Coronary artery (tissue), 2 donors: ENCODE results near the gene TRIM39.

Source experiments
- DNase-seq: peaks from one replicate; pipeline ENCODE4 v3.0.0-alpha.2; 2017; ENCODE audit warnings: low spot score
- H3K27ac ChIP-seq, 2 donors: fragments of 200-600 bp; sonication (generic); one replicate each; pipeline ENCODE4 v1.5.1; 2016 to 2019
- H3K4me3 ChIP-seq: fragments of 200-600 bp; sonication (generic); 2 replicates; pipeline ENCODE4 v1.5.1; 2016; ENCODE audit warnings: mild to moderate bottlenecking, moderate library complexity
- TF ChIP-seq, protein P1 (sequence below): fragments of 200-600 bp; sonication (generic); IDR thresholded peaks from one replicate; pipeline ENCODE4 v1.5.1; 2019; ENCODE audit warnings: antibody characterized with exemption

The TRIM39 gene

DNA sequence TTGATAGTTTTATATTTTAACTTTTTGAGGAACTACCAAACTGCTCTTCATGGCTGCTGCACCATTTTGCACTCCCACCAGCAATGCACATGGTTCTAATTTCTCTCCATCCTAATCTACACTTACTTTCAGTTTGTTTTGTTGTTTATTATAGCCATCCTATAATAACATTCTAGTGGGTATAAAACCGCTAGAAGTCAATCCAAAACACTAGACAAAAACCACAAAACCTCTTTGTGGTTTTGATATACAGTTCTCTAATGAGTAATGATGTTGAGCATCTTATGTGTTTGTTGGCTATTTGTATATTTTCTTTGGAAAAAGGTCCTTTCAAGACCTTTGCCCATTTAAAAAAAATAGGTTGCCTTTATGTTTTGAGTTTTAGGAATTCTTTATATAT, 23.8 kb downstream of the TRIM39 start:
- Histone ChIP-seq H3K27ac (no peak overlapping the region), H3K4me3 (no peak overlapping the region)
- DNase-seq = no peak
- TF ChIP-seq, protein P1, sequence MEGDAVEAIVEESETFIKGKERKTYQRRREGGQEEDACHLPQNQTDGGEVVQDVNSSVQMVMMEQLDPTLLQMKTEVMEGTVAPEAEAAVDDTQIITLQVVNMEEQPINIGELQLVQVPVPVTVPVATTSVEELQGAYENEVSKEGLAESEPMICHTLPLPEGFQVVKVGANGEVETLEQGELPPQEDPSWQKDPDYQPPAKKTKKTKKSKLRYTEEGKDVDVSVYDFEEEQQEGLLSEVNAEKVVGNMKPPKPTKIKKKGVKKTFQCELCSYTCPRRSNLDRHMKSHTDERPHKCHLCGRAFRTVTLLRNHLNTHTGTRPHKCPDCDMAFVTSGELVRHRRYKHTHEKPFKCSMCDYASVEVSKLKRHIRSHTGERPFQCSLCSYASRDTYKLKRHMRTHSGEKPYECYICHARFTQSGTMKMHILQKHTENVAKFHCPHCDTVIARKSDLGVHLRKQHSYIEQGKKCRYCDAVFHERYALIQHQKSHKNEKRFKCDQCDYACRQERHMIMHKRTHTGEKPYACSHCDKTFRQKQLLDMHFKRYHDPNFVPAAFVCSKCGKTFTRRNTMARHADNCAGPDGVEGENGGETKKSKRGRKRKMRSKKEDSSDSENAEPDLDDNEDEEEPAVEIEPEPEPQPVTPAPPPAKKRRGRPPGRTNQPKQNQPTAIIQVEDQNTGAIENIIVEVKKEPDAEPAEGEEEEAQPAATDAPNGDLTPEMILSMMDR = no peak

DNA sequence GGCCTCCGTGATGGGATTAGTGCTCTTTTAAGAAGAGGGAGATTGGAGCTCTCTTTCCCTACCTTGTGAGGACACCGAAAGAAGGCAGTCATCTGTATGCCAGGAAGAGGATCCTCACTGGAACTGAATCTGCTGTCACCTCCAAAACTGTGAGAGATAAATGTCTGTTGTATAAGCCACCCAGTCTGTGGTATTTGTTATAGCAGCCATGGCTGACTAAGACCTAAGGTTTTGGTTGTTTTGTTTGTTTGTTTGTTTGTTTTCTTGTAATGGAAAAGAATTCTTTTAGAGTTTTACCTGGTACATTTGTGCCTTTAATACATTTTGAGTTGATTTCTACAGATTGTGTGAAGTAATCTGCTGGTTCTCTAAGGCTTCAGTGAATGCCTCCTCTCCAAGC, 25.8 kb downstream of the TRIM39 start:
- TF ChIP-seq, protein P1 = no peak
- no peak for DNase-seq
- Histone ChIP-seq H3K4me3 (no peak overlapping the region), H3K27ac (no peak overlapping the region)

DNA sequence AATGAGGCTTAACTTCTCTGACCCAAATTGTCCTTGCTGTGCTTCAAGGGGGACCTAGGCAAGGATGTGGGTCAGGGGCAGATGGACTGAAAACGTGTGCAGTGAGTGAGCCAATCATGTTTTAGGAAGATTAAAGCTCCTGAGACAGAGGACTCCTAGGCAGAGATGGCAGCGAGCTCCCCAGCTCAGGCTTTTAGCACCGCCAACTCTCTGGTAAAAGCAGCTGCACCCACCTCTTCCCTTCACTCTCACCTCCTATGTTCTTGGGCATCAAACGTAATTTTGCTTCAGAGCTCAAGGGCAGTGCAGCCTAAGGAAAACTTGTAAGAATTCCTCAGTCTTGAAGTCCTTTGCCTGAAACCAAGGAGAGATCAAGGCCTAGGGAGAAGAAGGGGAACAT, 28.6 kb downstream of the TRIM39 start:
- Histone ChIP-seq H3K4me3 (no peak overlapping the region), H3K27ac (no peak overlapping the region)
- DNase-seq = no peak
- TF ChIP-seq, protein P1 = no peak

DNA sequence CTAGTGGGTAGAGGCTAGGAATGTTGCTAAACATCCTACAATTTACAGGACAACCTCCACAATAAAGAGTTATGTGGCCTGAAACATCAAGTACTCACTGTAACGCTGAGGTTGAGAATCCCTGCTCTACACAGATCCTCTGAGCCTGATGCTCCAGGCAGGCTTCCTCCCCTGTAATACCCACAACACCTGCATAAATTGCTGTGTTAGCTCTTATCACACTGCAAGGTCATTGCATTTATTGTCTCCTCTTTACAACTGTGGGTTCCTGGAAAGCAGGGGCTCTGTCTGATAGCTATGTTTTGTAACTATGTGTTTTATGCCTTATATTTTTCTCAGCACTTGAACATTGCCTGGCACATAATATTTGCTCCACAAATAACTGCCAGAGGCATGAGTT, 29.8 kb downstream of the TRIM39 start:
- Histone ChIP-seq H3K4me3 (no peak overlapping the region), H3K27ac (no peak overlapping the region)
- no peak for DNase-seq
- TF ChIP-seq, protein P1 = no peak

DNA sequence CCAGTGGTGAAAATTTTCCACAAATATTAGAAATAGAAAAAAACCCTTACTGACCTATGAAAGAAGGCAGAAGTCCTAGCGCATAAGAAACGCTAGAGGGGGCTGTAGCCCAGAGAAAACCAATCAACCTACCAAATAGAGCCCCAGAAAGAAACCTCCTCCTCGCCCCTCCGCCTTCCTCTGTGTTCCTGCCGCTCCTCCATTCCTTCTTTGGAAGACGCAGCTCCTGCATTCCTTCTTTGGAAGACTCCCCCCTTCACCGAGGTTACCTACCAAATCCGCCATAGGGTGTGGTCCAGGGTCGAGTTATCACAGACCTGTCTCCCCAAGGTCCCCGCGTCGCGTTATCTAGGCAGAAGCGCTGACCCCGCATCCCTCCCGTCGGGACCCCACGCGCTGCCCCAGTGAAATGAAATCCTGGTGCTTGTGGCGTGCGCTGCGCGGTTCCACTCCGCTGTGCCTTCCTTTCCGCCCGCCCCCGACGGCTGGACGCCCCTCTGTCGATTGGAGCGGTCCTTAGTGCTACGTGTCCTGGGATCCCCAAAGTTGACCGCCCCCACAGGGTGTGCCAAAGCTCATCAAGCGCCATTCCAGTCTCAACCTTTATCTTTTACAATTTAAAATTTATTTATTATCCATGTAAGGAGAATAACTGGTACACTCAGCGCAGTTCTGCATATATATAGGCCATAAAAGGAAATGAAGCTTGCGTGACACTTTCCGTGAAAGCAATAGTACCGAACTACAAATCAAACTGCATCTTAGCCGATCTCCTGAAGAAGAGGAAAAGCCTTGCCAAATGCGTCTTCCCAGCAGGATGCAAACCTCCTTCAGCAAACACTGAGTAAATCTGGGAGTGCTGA, 31.2 kb downstream of the TRIM39 start:
- Histone ChIP-seq H3K27ac (no peak overlapping the region), H3K4me3 (peak overlapping the region; percentile 61)
- DNase-seq = no peak
- TF ChIP-seq, protein P1 = no peak

DNA sequence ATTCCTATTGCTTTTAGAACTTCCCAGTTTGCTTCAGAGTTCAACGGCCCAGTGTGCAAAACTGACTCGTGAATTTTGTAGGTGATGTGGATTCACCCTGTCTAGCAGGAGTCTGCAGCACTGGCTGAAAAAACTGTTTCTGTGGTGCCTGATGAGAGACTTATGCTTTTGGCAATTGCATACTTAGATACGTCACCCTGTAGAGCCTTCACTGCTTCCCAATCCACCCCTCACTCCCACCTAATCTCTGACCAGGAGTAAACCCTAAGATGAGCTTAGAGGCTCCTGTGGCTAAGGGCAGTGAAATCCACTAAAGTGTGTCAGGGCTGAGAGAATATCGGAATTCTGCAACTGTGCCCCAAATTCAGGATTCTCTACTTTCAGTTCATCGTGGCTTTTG, 32.5 kb downstream of the TRIM39 start:
- TF ChIP-seq, protein P1 = no peak

DNA sequence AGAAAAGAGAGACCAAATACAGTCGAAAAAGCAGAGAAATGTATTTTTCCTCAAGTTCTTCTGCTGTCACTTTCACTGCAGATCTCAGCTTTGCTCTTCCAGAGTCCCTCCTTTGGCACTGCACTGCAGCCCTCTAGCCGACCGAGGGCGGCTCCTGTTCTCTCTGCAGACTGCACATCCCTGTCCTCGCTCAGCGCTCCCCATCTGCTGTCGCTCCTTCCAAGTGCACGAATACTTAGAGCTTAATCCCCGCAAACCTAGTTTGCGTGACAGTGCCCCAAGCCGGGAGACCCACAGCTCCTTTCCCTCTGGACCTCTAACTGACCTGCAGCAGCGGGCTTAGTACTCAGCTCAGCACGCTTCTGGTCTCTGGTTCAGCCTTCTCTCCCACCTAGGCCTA, 33.4 kb downstream of the TRIM39 start:
- TF ChIP-seq, protein P1 = no peak
- Histone ChIP-seq H3K27ac (no peak overlapping the region), H3K4me3 (no peak overlapping the region)
- no peak for DNase-seq

More for the DNA sequence above, 32.5 kb downstream of the TRIM39 start:
- H3K4me3 ChIP-seq = no peak overlapping the region
- no peak overlapping the region for H3K27ac ChIP-seq
- no peak for DNase-seq
